Gastroesophageal sphincter (tissue), 4 donors: ENCODE results near the gene ZEB2. TPM values are rescaled to one million over a fixed set of nuclear protein-coding genes. Genes with fewer than 3 reads are reported as not detected.

ENCODE experiments used
- ATAC-seq: fragments of 150-250 bp; one replicate; pipeline ENCODE4 v1.9.1; 2016; ENCODE audit warnings: mild to moderate bottlenecking, moderate library complexity
- H3K27ac ChIP-seq, 4 donors: fragments of 200-600 bp; sonication (generic) in 3 of 4; 1 replicate in 3 of 4; 2 replicates in 1 of 4; pipeline ENCODE4 v1.5.1; 2016 to 2019
- H3K27me3 ChIP-seq: fragments of 200-600 bp; sonication (generic); one replicate; pipeline ENCODE4 v1.5.1; 2019
- H3K36me3 ChIP-seq, 2 donors: fragments of 200-600 bp; sonication (generic); one replicate each; pipeline ENCODE4 v1.5.1; 2019; ENCODE audit warnings: control low read depth in 1 of 2
- H3K4me1 ChIP-seq, 3 donors: fragments of 200-600 bp; sonication (generic); 1 replicate in 2 of 3; 2 replicates in 1 of 3; pipeline ENCODE4 v1.5.1; 2016 to 2019; ENCODE audit warnings: control low read depth in 2 of 3
- H3K4me3 ChIP-seq, 2 donors: fragments of 200-600 bp; sonication (generic); one replicate each; pipeline ENCODE4 v1.5.1; 2019; ENCODE audit warnings: mild to moderate bottlenecking in 1 of 2, moderate library complexity in 1 of 2
- H3K9me3 ChIP-seq, 3 donors: fragments of 200-600 bp; sonication (generic); one replicate each; pipeline ENCODE4 v1.5.1; 2017 to 2019; ENCODE audit warnings: control low read depth in 2 of 3
- EP300 ChIP-seq: sonication (generic); formaldehyde crosslinking; IDR thresholded peaks from one replicate; pipeline ENCODE4 v1.6.1; 2017; ENCODE audit warnings: antibody characterized with exemption, mild to moderate bottlenecking
- POLR2A ChIP-seq, 2 donors: fragments of 450-650 bp; IDR thresholded peaks; one replicate each; pipeline ENCODE4 v1.6.1; 2017; ENCODE audit warnings: antibody characterized with exemption in 2 of 2, mild to moderate bottlenecking in 2 of 2, moderate library complexity in 1 of 2
- POLR2AphosphoS5 ChIP-seq: sonication (generic); formaldehyde crosslinking; IDR thresholded peaks from one replicate; pipeline ENCODE4 v1.6.1; 2017; ENCODE audit warnings: antibody characterized with exemption
- WGBS, 2 donors: methylation state at CpG; one replicate each; pipeline ENCODE4 v1.1.5; 2018; ENCODE audit warnings: low coverage in 1 of 2; 5-methylcytosine and 5-hydroxymethylcytosine counted together
- total RNA-seq, 4 donors: library from RNA; depleted of rRNA; stranded (reverse); fragments of >200 nt; gene quantifications; one replicate each; pipeline ENCODE4 v1.1.0, GENCODE V29; 2016
- TF ChIP-seq, protein P1 (sequence below), 4 experiments: fragments of 200-600 bp in 2 of 4; fragments of 450-650 bp in 2 of 4; sonication (generic) in 1 of 4; IDR thresholded peaks; one replicate each; pipeline ENCODE4 v1.5.1; 2017 to 2019; ENCODE audit warnings: antibody characterized with exemption in 4 of 4, mild to moderate bottlenecking in 2 of 4, moderate library complexity in 2 of 4

The ZEB2 gene
- total RNA-seq, 4 donors from 2014 or later, result 42.3 to 95.7 (median 53.8) TPM

DNA sequence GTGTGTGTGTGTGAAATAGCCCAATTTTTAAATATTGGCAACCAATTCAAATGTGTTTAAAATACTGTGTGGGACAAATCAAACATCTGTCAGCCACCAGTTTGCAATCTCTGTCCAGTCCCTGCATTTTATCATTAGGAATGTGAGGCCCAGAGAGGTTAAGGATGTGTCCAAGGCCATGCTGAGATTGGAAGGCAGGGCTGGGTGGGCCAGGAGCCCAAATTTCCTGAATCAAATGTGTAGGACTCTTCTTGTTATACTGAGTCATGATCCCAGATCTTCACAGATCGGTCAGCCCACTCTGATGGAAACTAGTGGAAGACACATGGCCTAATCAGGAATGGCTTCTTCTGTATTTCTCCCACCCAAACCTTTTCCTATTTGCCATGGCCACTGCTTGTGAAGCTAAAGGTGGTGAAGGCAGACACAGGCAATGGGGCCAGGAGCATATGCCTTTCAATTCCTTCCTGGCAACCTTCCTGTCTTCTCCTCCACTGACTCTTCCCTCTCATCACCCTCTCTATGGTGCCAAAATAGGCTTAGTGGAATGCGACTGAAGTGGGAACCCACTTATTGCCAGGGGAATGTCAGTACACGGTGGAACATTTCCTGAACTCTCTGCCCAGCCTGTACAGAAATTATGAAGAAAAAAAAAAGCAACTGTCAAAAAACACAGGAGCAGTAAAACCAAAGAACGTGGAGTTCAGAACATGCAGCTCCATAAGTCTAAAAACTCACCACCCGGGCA lies 35.5 kb downstream of the ZEB2 start:
- TF ChIP-seq EP300, result no peak
- ATAC-seq, result no peak
- no peaks in the 10 kb centered on the region for H3K9me3 ChIP-seq
- no peak overlapping the region for H3K4me3 ChIP-seq
- no peaks in the 10 kb centered on the region for H3K27me3 ChIP-seq
- no peaks in the 10 kb centered on the region for H3K36me3 ChIP-seq
- H3K27ac ChIP-seq, result peak overlapping the region in 1 of 4 donors; percentile 15
- 70 to 85% methylated on average over 2 to 5 of the region's 5 CpGs for WGBS, 2 donors
- H3K4me1 ChIP-seq, result peaks cover 0 to 34% (median 3%) of the 10 kb centered on the region in 3 donors

DNA sequence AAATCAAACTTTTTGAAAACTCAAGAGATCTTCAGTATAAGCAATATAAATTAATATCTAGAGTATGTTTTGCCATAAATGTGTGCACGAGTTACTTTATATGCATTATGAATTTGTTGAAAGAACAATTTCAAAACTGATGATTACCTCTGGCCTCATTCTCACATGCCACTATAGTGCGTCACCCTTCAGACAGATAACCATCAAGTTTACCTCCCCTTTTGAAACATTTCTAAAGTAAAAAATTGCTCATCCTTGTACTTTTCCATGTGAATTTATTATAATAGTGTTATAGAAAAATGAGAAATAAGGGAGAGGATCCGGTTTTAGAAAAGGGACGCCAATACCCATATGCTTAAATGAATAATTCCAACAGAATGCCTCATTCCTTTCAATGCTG lies 38.3 kb downstream of the ZEB2 start:
- 83 to 95% methylated on average over 4 of the region's 4 CpGs for WGBS, 2 donors
- H3K9me3 ChIP-seq, result no peaks in the 10 kb centered on the region
- no peaks in the 10 kb centered on the region for H3K27me3 ChIP-seq
- no peak overlapping the region for H3K4me3 ChIP-seq
- peaks cover 0 to 32% (median 8%) of the 10 kb centered on the region in 3 donors for H3K4me1 ChIP-seq
- no peaks in the 10 kb centered on the region for H3K36me3 ChIP-seq
- H3K27ac ChIP-seq, result no peak overlapping the region
- TF ChIP-seq POLR2A (IDR thresholded peaks at IDR 0.05), result no peak
- TF ChIP-seq EP300, result no peak
- TF ChIP-seq POLR2AphosphoS5, result no peak
- TF ChIP-seq, protein P1, sequence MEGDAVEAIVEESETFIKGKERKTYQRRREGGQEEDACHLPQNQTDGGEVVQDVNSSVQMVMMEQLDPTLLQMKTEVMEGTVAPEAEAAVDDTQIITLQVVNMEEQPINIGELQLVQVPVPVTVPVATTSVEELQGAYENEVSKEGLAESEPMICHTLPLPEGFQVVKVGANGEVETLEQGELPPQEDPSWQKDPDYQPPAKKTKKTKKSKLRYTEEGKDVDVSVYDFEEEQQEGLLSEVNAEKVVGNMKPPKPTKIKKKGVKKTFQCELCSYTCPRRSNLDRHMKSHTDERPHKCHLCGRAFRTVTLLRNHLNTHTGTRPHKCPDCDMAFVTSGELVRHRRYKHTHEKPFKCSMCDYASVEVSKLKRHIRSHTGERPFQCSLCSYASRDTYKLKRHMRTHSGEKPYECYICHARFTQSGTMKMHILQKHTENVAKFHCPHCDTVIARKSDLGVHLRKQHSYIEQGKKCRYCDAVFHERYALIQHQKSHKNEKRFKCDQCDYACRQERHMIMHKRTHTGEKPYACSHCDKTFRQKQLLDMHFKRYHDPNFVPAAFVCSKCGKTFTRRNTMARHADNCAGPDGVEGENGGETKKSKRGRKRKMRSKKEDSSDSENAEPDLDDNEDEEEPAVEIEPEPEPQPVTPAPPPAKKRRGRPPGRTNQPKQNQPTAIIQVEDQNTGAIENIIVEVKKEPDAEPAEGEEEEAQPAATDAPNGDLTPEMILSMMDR (IDR thresholded peaks at IDR 0.05), result no peak
- ATAC-seq, result no peak

DNA sequence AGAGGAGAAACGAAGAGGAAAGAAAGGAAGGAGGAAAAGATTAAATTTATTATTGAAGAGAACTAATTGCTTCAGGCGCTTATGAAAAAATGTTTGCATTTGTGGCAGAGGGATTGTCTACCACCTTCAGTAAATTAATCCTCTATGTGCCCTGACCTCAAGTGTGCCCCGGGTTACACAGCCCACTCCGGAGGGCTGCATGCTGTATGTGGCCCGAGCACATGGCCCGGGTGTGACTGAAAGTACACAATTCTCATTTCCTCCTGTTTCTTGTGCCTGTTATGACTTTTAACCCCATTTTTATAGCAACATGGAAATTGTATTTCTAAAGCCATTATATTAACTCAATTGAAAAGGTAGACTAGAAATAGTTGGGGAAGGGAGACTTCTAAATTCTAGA lies 38.8 kb downstream of the ZEB2 start:
- no peak for ATAC-seq
- 54 to 62% methylated on average over 5 to 6 of the region's 6 CpGs for WGBS, 2 donors
- no peaks in the 10 kb centered on the region for H3K36me3 ChIP-seq
- H3K9me3 ChIP-seq, result no peaks in the 10 kb centered on the region
- no peak for TF ChIP-seq POLR2AphosphoS5
- TF ChIP-seq, protein P1 (IDR thresholded peaks at IDR 0.05), result no peak
- no peak for TF ChIP-seq POLR2A (IDR thresholded peaks at IDR 0.05)
- TF ChIP-seq EP300, result no peak
- H3K4me1 ChIP-seq, result peaks cover 0 to 37% (median 8%) of the 10 kb centered on the region in 3 donors
- H3K27ac ChIP-seq, result no peak overlapping the region
- no peak overlapping the region for H3K4me3 ChIP-seq
- no peaks in the 10 kb centered on the region for H3K27me3 ChIP-seq

DNA sequence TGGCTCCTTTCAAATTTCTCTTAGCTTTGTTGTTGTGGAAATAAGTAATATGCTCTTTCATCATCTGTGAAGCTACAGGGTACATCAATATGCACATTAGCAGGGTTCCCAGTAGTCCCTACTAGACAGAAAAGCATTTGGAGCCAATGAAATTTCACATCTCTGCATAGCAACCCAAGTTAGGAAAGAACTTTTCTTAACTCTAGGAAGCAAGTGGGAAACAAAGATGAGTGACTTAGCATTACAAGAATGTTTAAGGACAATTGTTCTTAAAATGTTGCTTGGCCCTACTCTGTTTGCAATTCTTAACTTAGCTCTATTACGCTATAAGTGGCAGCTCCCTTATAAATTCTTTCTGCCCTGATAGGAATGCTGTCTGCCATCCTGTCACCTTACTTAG lies 39.6 kb downstream of the ZEB2 start:
- peak overlapping the region in 1 of 4 donors; percentile 33 for H3K27ac ChIP-seq
- H3K27me3 ChIP-seq, result no peaks in the 10 kb centered on the region
- H3K4me1 ChIP-seq, result peaks cover 0 to 37% (median 8%) of the 10 kb centered on the region in 3 donors
- no peak overlapping the region for H3K4me3 ChIP-seq
- no peaks in the 10 kb centered on the region for H3K36me3 ChIP-seq
- 77 to 100% methylated on average over 1 of the region's 1 CpG for WGBS, 2 donors
- TF ChIP-seq POLR2A (IDR thresholded peaks at IDR 0.05) (no peak), POLR2AphosphoS5 (no peak), EP300 (no peak)
- TF ChIP-seq, protein P1 (IDR thresholded peaks at IDR 0.05), result no peak
- no peaks in the 10 kb centered on the region for H3K9me3 ChIP-seq
- peak; percentile 51 for ATAC-seq

DNA sequence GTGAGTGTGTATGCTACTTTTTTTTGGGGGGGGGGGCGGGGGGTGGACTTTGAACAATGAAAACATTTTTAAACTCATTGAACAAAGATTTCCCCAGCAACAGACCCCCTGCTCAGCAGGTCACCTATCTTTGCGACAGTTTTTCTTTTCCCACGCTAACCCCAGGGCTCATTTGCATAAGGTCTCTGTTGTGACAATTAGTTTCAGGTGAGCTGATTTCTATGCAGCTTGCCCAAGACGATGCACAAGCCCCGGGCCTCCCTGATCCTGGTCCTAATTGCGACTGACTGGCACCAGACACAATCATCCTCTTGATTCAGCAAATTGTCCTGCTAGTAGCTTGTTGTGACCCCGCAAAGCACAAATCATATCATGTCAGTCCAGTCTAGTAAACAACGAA lies 40.3 kb downstream of the ZEB2 start:
- 72 to 81% methylated on average over 5 to 8 of the region's 8 CpGs for WGBS, 2 donors

More for the DNA sequence above, 40.3 kb downstream of the ZEB2 start:
- H3K27ac ChIP-seq, result peak overlapping the region in 2 of 4 donors; percentile 33 to 43
- H3K36me3 ChIP-seq, result no peaks in the 10 kb centered on the region
- no peaks in the 10 kb centered on the region for H3K9me3 ChIP-seq
- H3K4me1 ChIP-seq, result peaks cover 0 to 37% (median 8%) of the 10 kb centered on the region in 3 donors
- no peaks in the 10 kb centered on the region for H3K27me3 ChIP-seq
- ATAC-seq, result no peak
- H3K4me3 ChIP-seq, result no peak overlapping the region
- no peak for TF ChIP-seq EP300
- TF ChIP-seq POLR2A (IDR thresholded peaks at IDR 0.05), result no peak
- TF ChIP-seq, protein P1 (IDR thresholded peaks at IDR 0.05), result no peak
- TF ChIP-seq POLR2AphosphoS5, result no peak
